ENCODE results near the gene PRR36. TPM values are rescaled to one million over a fixed set of nuclear protein-coding genes. Genes with fewer than 3 reads are reported as not detected.
A peak's percentile ranks its signal among the peaks of the same experiment; 100 is the strongest.

PRR36 gene
- total and polyA plus RNA-seq, 7 experiments from 2014 or later, result 0.08 to 1.2 (median 0.11) TPM; not detected in 1

- no peak overlapping the region for H3K4me3 ChIP-seq (ENCODE audit: low read length)
- DNase-seq (no peak), ATAC-seq (no peak)
- intact Hi-C loops (cut with micrococcal nuclease), result loop anchor here in 1 of 2 donors (5.0 kb wide), 1 partner anchor 138 kb away; no protein-coding TSS in a partner anchor
- ChIA-PET POLR2A (interaction anchor here (1.6 kb wide), 1 partner anchor 56 kb away, joined by 7 read pairs; the partner anchor contains the start of gene SNAPC2), CTCF (interaction anchor here (1.7 kb wide), 1 partner anchor 80 kb away, joined by 6 read pairs; no protein-coding TSS in a partner anchor)
- Mint-ChIP-seq H3K36me3 (no peaks in the 10 kb centered on the region), H3K9me3 (peaks cover 0 to 1% (median 0%) of the 10 kb centered on the region in 11 donors), H3K4me3 (peak overlapping the region in 3 of 10 donors; percentile 10 to 43 (median 24)), H3K27ac (peak overlapping the region in 1 of 9 donors; percentile 85), H3K27me3 (peaks cover 0 to 58% (median 0%) of the 10 kb centered on the region in 5 donors), H3K4me1 (peaks cover 9 to 32% (median 16%) of the 10 kb centered on the region in 7 donors)
- H3K36me3 ChIP-seq (ENCODE audit: control insufficient read depth in 2 of 3, insufficient read depth in 3 of 3, low read length in 3 of 3), result no peaks in the 10 kb centered on the region
- H3K9me3 ChIP-seq (ENCODE audit: control insufficient read depth in 2 of 3, low read length in 3 of 3), result no peaks in the 10 kb centered on the region
- peaks cover 7 to 16% of the 10 kb centered on the region in 2 donors for H3K4me1 ChIP-seq (ENCODE audit: control insufficient read depth in 2 of 2, insufficient read depth in 2 of 2, low read length in 2 of 2)
- H3K27me3 ChIP-seq (ENCODE audit: control insufficient read depth in 2 of 2, insufficient read depth in 2 of 2, low read length in 2 of 2), result no peaks in the 10 kb centered on the region
- no peak overlapping the region for H3K27ac ChIP-seq (ENCODE audit: low read depth, low read length)
Observed at GRCh38 chr19:7864690-7865074, 9.5 kb downstream of the PRR36 start.

- ChIA-PET CTCF (interaction anchor here (1.7 kb wide), 1 partner anchor 80 kb away, joined by 6 read pairs; no protein-coding TSS in a partner anchor), POLR2A (interaction anchor here (0.6 to 1.6 kb wide), 2 partner anchors 56 to 177 kb away, joined by 4 to 7 read pairs; partner anchors contain the start of gene SNAPC2)
- intact Hi-C loops (cut with micrococcal nuclease), result no loop called here
Observed at GRCh38 chr19:7863971-7864689, 10.1 kb downstream of the PRR36 start.

GRCh38 chr19:7863157-7863970, 10.8 kb downstream of the PRR36 start:
- Histone ChIP-seq H3K36me3 (ENCODE audit: control insufficient read depth in 2 of 3, insufficient read depth in 3 of 3, low read length in 3 of 3) (no peaks in the 10 kb centered on the region), H3K27me3 (ENCODE audit: control insufficient read depth in 2 of 2, insufficient read depth in 2 of 2, low read length in 2 of 2) (no peaks in the 10 kb centered on the region), H3K4me1 (ENCODE audit: control insufficient read depth in 2 of 2, insufficient read depth in 2 of 2, low read length in 2 of 2) (peaks cover 1 to 16% of the 10 kb centered on the region in 2 donors), H3K4me3 (ENCODE audit: low read length) (no peak overlapping the region), H3K27ac (ENCODE audit: low read depth, low read length) (no peak overlapping the region), H3K9me3 (ENCODE audit: control insufficient read depth in 2 of 3, low read length in 3 of 3) (no peaks in the 10 kb centered on the region)
- ChIA-PET POLR2A (interaction anchor here (0.6 to 2.1 kb wide), 4 partner anchors 10 to 176 kb away, joined by 3 to 10 read pairs (median 6); partner anchors contain the start of gene SNAPC2), CTCF (interaction anchor here (1.7 kb wide), 1 partner anchor 81 kb away, joined by 6 read pairs; no protein-coding TSS in a partner anchor)
- intact Hi-C loops (cut with micrococcal nuclease), result no loop called here
- Mint-ChIP-seq H3K4me3 (peak overlapping the region in 4 of 10 donors; percentile 41 to 74 (median 49)), H3K27me3 (peaks cover 0 to 53% (median 0%) of the 10 kb centered on the region in 5 donors), H3K27ac (no peak overlapping the region), H3K9me3 (peaks cover 0 to 1% (median 0%) of the 10 kb centered on the region in 11 donors), H3K36me3 (no peaks in the 10 kb centered on the region), H3K4me1 (peaks cover 9 to 26% (median 12%) of the 10 kb centered on the region in 7 donors)
- DNase-seq (no peak), ATAC-seq (no peak)

More at GRCh38 chr19:7863971-7864689, 10.1 kb downstream of the PRR36 start:
- H3K9me3 ChIP-seq (ENCODE audit: control insufficient read depth in 2 of 3, low read length in 3 of 3), result no peaks in the 10 kb centered on the region
- ATAC-seq, result no peak
- H3K4me1 ChIP-seq (ENCODE audit: control insufficient read depth in 2 of 2, insufficient read depth in 2 of 2, low read length in 2 of 2), result peaks cover 7 to 16% of the 10 kb centered on the region in 2 donors
- H3K36me3 ChIP-seq (ENCODE audit: control insufficient read depth in 2 of 3, insufficient read depth in 3 of 3, low read length in 3 of 3), result no peaks in the 10 kb centered on the region
- H3K27me3 ChIP-seq (ENCODE audit: control insufficient read depth in 2 of 2, insufficient read depth in 2 of 2, low read length in 2 of 2), result no peaks in the 10 kb centered on the region
- H3K27ac Mint-ChIP-seq, result no peak overlapping the region
- H3K27me3 Mint-ChIP-seq, result peaks cover 0 to 58% (median 0%) of the 10 kb centered on the region in 5 donors
- peaks cover 9 to 32% (median 16%) of the 10 kb centered on the region in 7 donors for H3K4me1 Mint-ChIP-seq
- H3K9me3 Mint-ChIP-seq, result peaks cover 0 to 1% (median 0%) of the 10 kb centered on the region in 11 donors
- H3K36me3 Mint-ChIP-seq, result no peaks in the 10 kb centered on the region
- no peak for DNase-seq
- no peak overlapping the region for H3K4me3 ChIP-seq (ENCODE audit: low read length)
- H3K27ac ChIP-seq (ENCODE audit: low read depth, low read length), result no peak overlapping the region
- peak overlapping the region in 4 of 10 donors; percentile 24 to 74 (median 40) for H3K4me3 Mint-ChIP-seq

GRCh38 chr19:7862413-7862951, 11.7 kb downstream of the PRR36 start:
- H3K9me3 Mint-ChIP-seq, result peaks cover 0 to 1% (median 0%) of the 10 kb centered on the region in 11 donors
- no peak overlapping the region for H3K27ac ChIP-seq (ENCODE audit: low read depth, low read length)
- H3K27me3 Mint-ChIP-seq, result peaks cover 0 to 47% (median 0%) of the 10 kb centered on the region in 5 donors
- H3K4me3 Mint-ChIP-seq, result peak overlapping the region; percentile 23 to 83 (median 64)
- no peaks in the 10 kb centered on the region for H3K9me3 ChIP-seq (ENCODE audit: control insufficient read depth in 2 of 3, low read length in 3 of 3)
- ATAC-seq (peak; percentile 84), DNase-seq (peak; percentile 49 to 78 (median 69))
- no peaks in the 10 kb centered on the region for H3K36me3 ChIP-seq (ENCODE audit: control insufficient read depth in 2 of 3, insufficient read depth in 3 of 3, low read length in 3 of 3)
- H3K27ac Mint-ChIP-seq, result no peak overlapping the region
- H3K4me1 Mint-ChIP-seq, result peaks cover 7 to 23% (median 10%) of the 10 kb centered on the region in 7 donors
- peaks cover 0 to 16% of the 10 kb centered on the region in 2 donors for H3K4me1 ChIP-seq (ENCODE audit: control insufficient read depth in 2 of 2, insufficient read depth in 2 of 2, low read length in 2 of 2)
- CTCF ChIA-PET, result no interaction called here
- H3K36me3 Mint-ChIP-seq, result no peaks in the 10 kb centered on the region
- intact Hi-C loops (cut with micrococcal nuclease), result loop anchor here in 1 of 2 donors (1.0 kb wide), 3 partner anchors 8 to 58 kb away; partner anchors contain the start of gene SNAPC2
- POLR2A ChIA-PET, result interaction anchor here (0.7 to 2.1 kb wide), 3 partner anchors 10 to 58 kb away, joined by 3 to 10 read pairs (median 4); partner anchors contain the start of genes MAP2K7 and SNAPC2
- H3K27me3 ChIP-seq (ENCODE audit: control insufficient read depth in 2 of 2, insufficient read depth in 2 of 2, low read length in 2 of 2), result no peaks in the 10 kb centered on the region
- peak overlapping the region; percentile 50 for H3K4me3 ChIP-seq (ENCODE audit: low read length)

GRCh38 chr19:7861619-7862412, 12.4 kb downstream of the PRR36 start:
- DNase-seq (no peak), ATAC-seq (no peak)
- H3K4me1 ChIP-seq (ENCODE audit: control insufficient read depth in 2 of 2, insufficient read depth in 2 of 2, low read length in 2 of 2), result peaks cover 0 to 16% of the 10 kb centered on the region in 2 donors
- ChIA-PET CTCF (interaction anchor here (0.7 to 1.7 kb wide), 3 partner anchors 7 to 38 kb away, joined by 3 to 5 read pairs (median 3); no protein-coding TSS in a partner anchor), POLR2A (interaction anchor here (0.6 to 2.1 kb wide), 6 partner anchors 11 to 793 kb away, joined by 3 to 10 read pairs (median 3); partner anchors contain the start of genes MAP2K7, SNAPC2 and ZNF557)
- H3K36me3 ChIP-seq (ENCODE audit: control insufficient read depth in 2 of 3, insufficient read depth in 3 of 3, low read length in 3 of 3), result no peaks in the 10 kb centered on the region
- H3K4me3 ChIP-seq (ENCODE audit: low read length), result peak overlapping the region; percentile 50
- peaks cover 0 to 42% (median 0%) of the 10 kb centered on the region in 5 donors for H3K27me3 Mint-ChIP-seq
- no peak overlapping the region for H3K27ac ChIP-seq (ENCODE audit: low read depth, low read length)
- intact Hi-C loops (cut with micrococcal nuclease), result loop anchor here in 1 of 2 donors (1.0 kb wide), 3 partner anchors 8 to 58 kb away; partner anchors contain the start of gene SNAPC2
- no peak overlapping the region for H3K27ac Mint-ChIP-seq
- peak overlapping the region; percentile 23 to 83 (median 64) for H3K4me3 Mint-ChIP-seq
- H3K9me3 ChIP-seq (ENCODE audit: control insufficient read depth in 2 of 3, low read length in 3 of 3), result no peaks in the 10 kb centered on the region
- H3K4me1 Mint-ChIP-seq, result peaks cover 7 to 23% (median 10%) of the 10 kb centered on the region in 7 donors
- H3K27me3 ChIP-seq (ENCODE audit: control insufficient read depth in 2 of 2, insufficient read depth in 2 of 2, low read length in 2 of 2), result no peaks in the 10 kb centered on the region
- peaks cover 0 to 3% (median 0%) of the 10 kb centered on the region in 11 donors for H3K9me3 Mint-ChIP-seq
- no peaks in the 10 kb centered on the region for H3K36me3 Mint-ChIP-seq
